Kidney (tissue), 14 donors: Measurements from ENCODE around the gene NFIA. TPM values are rescaled to one million over a fixed set of nuclear protein-coding genes. Genes with fewer than 3 reads are reported as not detected.

Experiments used
- DNase-seq, 5 donors: peaks; one replicate each; pipeline ENCODE4 v3.0.0-alpha.2; 2013 to 2020
- FAIRE-seq: peaks from 2 replicates; lab custom pipeline; 2012; peaks lifted over from hg19 to GRCh38; lab: Jason Lieb, UNC
- H3K27ac ChIP-seq, 2 donors: one replicate each; pipeline ENCODE4 v1.7.0; 2013; ENCODE audit warnings: low read depth in 2 of 2, low read length in 2 of 2, inconsistent platforms in 1 of 2
- H3K27me3 ChIP-seq: one replicate; pipeline ENCODE4 v1.7.1; 2013; ENCODE audit warnings: low read length, inconsistent platforms; ENCODE audit not compliant: control insufficient read depth, insufficient read depth
- H3K36me3 ChIP-seq, 3 donors: one replicate each; pipeline versions ENCODE4 v1.7.0 to v1.7.1; 2013; ENCODE audit warnings: low read length in 3 of 3, control low read depth in 1 of 3, inconsistent platforms in 1 of 3; ENCODE audit not compliant: insufficient read depth in 3 of 3, control insufficient read depth in 2 of 3
- H3K4me1 ChIP-seq, 3 donors: one replicate each; pipeline versions ENCODE4 v1.7.0 to v1.7.1; 2013; ENCODE audit warnings: low read length in 3 of 3, inconsistent platforms in 1 of 3, low read depth in 1 of 3; ENCODE audit not compliant: control insufficient read depth in 2 of 3, insufficient read depth in 2 of 3
- H3K4me3 ChIP-seq, 3 donors: one replicate each; pipeline versions ENCODE4 v1.7.0 to v1.8.1; 2013; ENCODE audit warnings: low read length in 3 of 3, control low read depth in 1 of 3, inconsistent platforms in 1 of 3
- H3K9ac ChIP-seq, 3 donors: one replicate each; pipeline versions ENCODE4 v1.7.0 to v1.7.1; 2013; ENCODE audit warnings: low read length in 3 of 3, control low read depth in 1 of 3, inconsistent platforms in 1 of 3
- H3K9me3 ChIP-seq, 3 donors: one replicate each; pipeline versions ENCODE4 v1.7.0 to v1.7.1; 2013; ENCODE audit warnings: low read length in 3 of 3, control low read depth in 1 of 3, inconsistent platforms in 1 of 3; ENCODE audit not compliant: control insufficient read depth in 2 of 3, insufficient read depth in 1 of 3
- intact Hi-C: fragments of 100-400 bp; cut with DNase I; formaldehyde crosslinking; loops from one replicate; pipeline ENCODE4 v1.11.1; 2022
- polyA plus RNA-seq: library from polyadenylated mRNA; stranded (reverse); fragments of 350-450 nt; fragmentation: Illumina TruSeq; extraction: RNeasy Lipid Tissue Mini Kit (QIAGEN cat#74804); gene quantifications from one replicate; pipeline ENCODE4 v1.2.3, GENCODE V29; 2014; ENCODE audit warnings: low read depth, low replicate concordance; ENCODE audit not compliant: insufficient read depth
- total RNA-seq: library from RNA; stranded (reverse); fragmentation: NEBNext Ultra II Directional; extraction: Animal tissue kit (Norgen Biotek cat#: 25700); gene quantifications from one replicate; pipeline ENCODE4 v1.2.1, GENCODE V29; 2021
- TF ChIP-seq, protein P1 (sequence below): IDR thresholded peaks from 3 replicates; pipeline ENCODE4 v1.5.1; 2012; ENCODE audit warnings: mild to moderate bottlenecking, moderate library complexity, borderline replicate concordance; ENCODE audit not compliant: insufficient read depth; ENCODE audit errors: extremely low read depth
- donor health status: control.
- donor health status: control.
- donor health status: control.
- donor health status: control.
- donor health status: control.
- donor health status: DM: yes; HTN: yes; CAD: no.
- donor health status: Normal renal cell carcinoma (clear cell type).

Gene NFIA
- total and polyA plus RNA-seq, 2 donors from 2014 or later, result 4.8 to 87.5 TPM

DNA sequence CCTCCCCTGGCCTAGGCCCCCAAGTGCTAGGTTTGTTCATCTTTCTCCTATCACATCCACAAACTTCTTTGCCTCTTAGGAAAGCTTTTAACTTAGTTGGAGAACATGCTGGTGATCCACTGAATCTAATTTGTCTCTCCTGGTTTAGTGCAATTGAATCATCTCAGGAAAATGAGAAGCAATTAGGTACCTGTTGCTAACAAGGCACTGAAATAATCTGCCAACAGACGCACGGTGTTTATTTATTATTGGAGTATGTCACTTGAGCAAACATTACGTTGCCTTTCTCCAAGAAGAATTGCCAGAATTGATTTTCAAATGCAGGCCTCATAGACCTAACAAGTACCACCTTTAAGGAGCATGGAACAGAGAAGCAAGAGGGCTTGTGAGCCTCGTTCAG is 309.4 kb downstream of the NFIA start:
- Histone ChIP-seq H3K27me3 (no peaks in the 10 kb centered on the region), H3K27ac (no peak overlapping the region), H3K4me1 (peaks cover 0 to 3% (median 0%) of the 10 kb centered on the region in 3 donors), H3K9me3 (peaks cover 0 to 5% (median 0%) of the 10 kb centered on the region in 3 donors), H3K36me3 (peaks cover 0 to 3% (median 0%) of the 10 kb centered on the region in 3 donors), H3K9ac (no peak overlapping the region), H3K4me3 (no peak overlapping the region)
- intact Hi-C loops, result no loop called here
- no peak for FAIRE-seq
- no peak for DNase-seq
- TF ChIP-seq, protein P1, sequence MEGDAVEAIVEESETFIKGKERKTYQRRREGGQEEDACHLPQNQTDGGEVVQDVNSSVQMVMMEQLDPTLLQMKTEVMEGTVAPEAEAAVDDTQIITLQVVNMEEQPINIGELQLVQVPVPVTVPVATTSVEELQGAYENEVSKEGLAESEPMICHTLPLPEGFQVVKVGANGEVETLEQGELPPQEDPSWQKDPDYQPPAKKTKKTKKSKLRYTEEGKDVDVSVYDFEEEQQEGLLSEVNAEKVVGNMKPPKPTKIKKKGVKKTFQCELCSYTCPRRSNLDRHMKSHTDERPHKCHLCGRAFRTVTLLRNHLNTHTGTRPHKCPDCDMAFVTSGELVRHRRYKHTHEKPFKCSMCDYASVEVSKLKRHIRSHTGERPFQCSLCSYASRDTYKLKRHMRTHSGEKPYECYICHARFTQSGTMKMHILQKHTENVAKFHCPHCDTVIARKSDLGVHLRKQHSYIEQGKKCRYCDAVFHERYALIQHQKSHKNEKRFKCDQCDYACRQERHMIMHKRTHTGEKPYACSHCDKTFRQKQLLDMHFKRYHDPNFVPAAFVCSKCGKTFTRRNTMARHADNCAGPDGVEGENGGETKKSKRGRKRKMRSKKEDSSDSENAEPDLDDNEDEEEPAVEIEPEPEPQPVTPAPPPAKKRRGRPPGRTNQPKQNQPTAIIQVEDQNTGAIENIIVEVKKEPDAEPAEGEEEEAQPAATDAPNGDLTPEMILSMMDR, result no peak

DNA sequence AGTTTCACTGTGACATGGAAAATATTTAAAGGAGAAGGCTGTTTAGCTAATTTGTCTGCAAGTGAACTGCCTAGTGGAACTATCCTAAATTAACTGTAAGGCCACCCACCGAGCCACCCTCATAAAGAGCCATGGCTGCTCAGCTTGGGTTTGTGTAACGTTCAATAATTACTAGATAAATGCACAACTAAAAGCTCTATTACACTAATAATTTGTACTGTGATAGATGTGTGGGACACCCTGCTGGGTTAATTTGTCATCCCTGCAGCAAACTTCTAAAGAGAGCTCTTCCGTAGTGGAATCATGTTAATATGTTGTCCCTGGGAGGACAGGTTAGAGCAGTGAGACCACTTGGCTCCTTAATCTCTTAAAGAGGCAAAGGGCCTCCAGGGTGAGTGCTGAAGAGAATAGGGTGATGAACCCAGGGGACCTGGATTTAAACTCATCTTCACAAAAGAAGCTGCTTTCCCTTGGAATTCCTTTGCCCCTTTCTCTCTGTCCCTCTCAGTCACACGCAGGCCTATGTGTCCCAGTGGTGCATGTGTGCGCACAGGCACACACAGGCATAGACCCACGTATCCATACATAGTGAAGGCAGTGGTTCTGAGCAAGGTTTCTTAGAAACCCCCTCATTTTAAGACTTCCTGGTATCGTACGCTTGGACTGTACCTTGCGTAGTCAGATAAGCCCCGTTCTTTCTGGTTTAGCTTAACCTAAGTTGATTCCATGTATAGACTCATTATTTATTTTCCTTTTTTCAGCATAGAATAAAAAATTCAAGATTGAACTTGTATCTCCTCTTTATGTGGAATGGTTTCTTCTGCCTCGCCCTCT is 310.3 kb downstream of the NFIA start:
- DNase-seq (peak in 2 of 5 donors; percentile 13 to 44), FAIRE-seq (no peak)
- Histone ChIP-seq H3K4me1 (peaks cover 0 to 3% (median 0%) of the 10 kb centered on the region in 3 donors), H3K4me3 (no peak overlapping the region), H3K27ac (no peak overlapping the region), H3K36me3 (peaks cover 0 to 3% (median 0%) of the 10 kb centered on the region in 3 donors), H3K27me3 (no peaks in the 10 kb centered on the region), H3K9ac (no peak overlapping the region), H3K9me3 (peaks cover 0 to 5% (median 0%) of the 10 kb centered on the region in 3 donors)
- TF ChIP-seq, protein P1, result no peak
- intact Hi-C loops, result no loop called here

DNA sequence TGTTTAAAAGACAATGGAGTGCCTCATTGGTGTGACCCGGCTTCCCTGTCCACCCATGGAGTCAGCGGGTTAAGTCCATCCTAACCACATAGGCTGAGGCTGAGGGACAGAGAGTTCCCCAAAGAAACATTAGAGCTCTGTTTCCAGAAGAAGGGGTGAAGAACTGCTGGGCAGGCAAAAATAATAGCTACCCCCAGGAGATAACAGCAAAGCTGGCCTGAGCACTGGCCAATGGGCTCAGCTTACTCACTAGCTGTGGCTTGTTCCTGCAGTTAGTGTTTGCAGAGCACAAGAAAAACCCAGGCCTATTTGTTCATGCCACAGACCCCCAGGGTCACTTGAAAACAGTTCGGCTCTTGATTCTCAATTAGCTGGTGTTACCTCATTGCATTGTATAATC is 311.2 kb downstream of the NFIA start:
- no peaks in the 10 kb centered on the region for H3K27me3 ChIP-seq
- TF ChIP-seq, protein P1, result no peak
- H3K4me3 ChIP-seq, result no peak overlapping the region
- peaks cover 0 to 3% (median 0%) of the 10 kb centered on the region in 3 donors for H3K36me3 ChIP-seq
- H3K27ac ChIP-seq, result no peak overlapping the region
- DNase-seq, result no peak
- H3K9ac ChIP-seq, result no peak overlapping the region
- intact Hi-C loops, result no loop called here
- H3K4me1 ChIP-seq, result peaks cover 0 to 3% (median 0%) of the 10 kb centered on the region in 3 donors
- FAIRE-seq, result no peak
- H3K9me3 ChIP-seq, result peaks cover 0 to 5% (median 0%) of the 10 kb centered on the region in 3 donors
